Omental fat pad (tissue), 4 donors: ENCODE data around the gene TOMM34. TPM values are rescaled to one million over a fixed set of nuclear protein-coding genes. Genes with fewer than 3 reads are reported as not detected.
A peak's percentile ranks its signal among the peaks of the same experiment; 100 is the strongest.

Experiments
- ATAC-seq: fragments of 150-250 bp; one replicate; pipeline ENCODE4 v1.9.1; 2016; ENCODE audit warnings: mild to moderate bottlenecking, moderate library complexity; ENCODE audit not compliant: low FRiP score
- DNase-seq: peaks from one replicate; pipeline ENCODE4 v3.0.0-alpha.2; 2019; ENCODE audit warnings: low spot score
- CTCF ChIP-seq, 3 donors: fragments of 450-650 bp; IDR thresholded peaks; one replicate each; pipeline ENCODE4 v1.5.1; 2016 to 2017; ENCODE audit warnings: antibody characterized with exemption in 3 of 3, mild to moderate bottlenecking in 3 of 3, moderate library complexity in 2 of 3
- small RNA-seq: library from RNA; depleted of rRNA; stranded (forward); fragments of <200 nt; gene quantifications from one replicate; pipeline ENCODE3, GENCODE V24; 2016
- total RNA-seq, 4 donors: library from RNA; depleted of rRNA; stranded (reverse); fragments of >200 nt; gene quantifications; one replicate each; pipeline ENCODE4 v1.1.0, GENCODE V29; 2016

Gene TOMM34
- total RNA-seq, 4 donors from 2014 or later = 9.1 to 23.9 (median 12.1) TPM

GRCh38 chr20:44897133-44897532 lies 63.1 kb downstream of the TOMM34 start:
- TF ChIP-seq CTCF (IDR thresholded peaks at IDR 0.05) = no peak
- ATAC-seq (no peak), DNase-seq (no peak)

DNA sequence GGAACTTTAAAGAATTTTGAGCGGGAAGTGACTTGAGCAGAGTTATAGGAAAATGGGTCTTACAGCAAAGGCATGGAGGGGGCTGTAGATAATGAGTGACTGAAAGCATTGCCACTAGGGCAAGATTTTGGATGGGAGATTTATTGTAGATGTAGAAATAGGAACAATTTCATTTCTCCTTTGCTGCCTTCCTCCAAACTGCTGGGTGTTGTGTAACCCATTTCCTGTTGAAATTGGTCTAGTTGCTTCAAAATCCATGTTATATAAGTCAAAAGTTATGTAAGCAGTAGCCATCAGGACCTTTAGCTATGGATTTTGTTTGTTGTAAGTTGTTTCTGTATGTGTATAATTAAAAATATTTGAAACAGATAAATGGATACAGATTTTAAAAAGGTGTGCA lies 63.6 kb downstream of the TOMM34 start:
- DNase-seq (no peak), ATAC-seq (peak; percentile 74)
- no peak for TF ChIP-seq CTCF (IDR thresholded peaks at IDR 0.05)

GRCh38 chr20:44894959-44895358 lies 65.2 kb downstream of the TOMM34 start:
- no peak for TF ChIP-seq CTCF (IDR thresholded peaks at IDR 0.05)
- DNase-seq (no peak), ATAC-seq (no peak)

Small RNA genes within 50 kb of the gene (small RNA-seq; reads per million reads assigned to genes)
- not detected for gene RF00019

Other genes with a start within 250 kb of the TOMM34 start
- gene CCN5, start 245.0 kb downstream of the TOMM34 start, total RNA-seq = 10 to 100 TPM; 25.9 to 81.7 (median 61.3) TPM
- 10 to 100 TPM in 1 of 4 donors, 1 to 10 TPM in 3; 6.3 to 10.0 (median 9.0) TPM for gene KCNK15, start 214.5 kb downstream of the TOMM34 start, total RNA-seq
- under 1 TPM; 0.60 to 0.88 (median 0.72) TPM for gene RIMS4, start 149.9 kb downstream of the TOMM34 start, total RNA-seq
- 100 to 1,000 TPM; 114 to 153 (median 143) TPM for gene YWHAB, start 74.7 kb downstream of the TOMM34 start, total RNA-seq
- 10 to 100 TPM in 2 of 4 donors, 1 to 10 TPM in 2; 5.1 to 17.1 (median 10.3) TPM for gene PABPC1L, start 50.3 kb downstream of the TOMM34 start, total RNA-seq
- gene STK4, start 6.1 kb upstream of the TOMM34 start, total RNA-seq = 10 to 100 TPM; 26.4 to 51.9 (median 38.6) TPM
- under 1 TPM in 3 of 4 donors, not detected in 1; 0.47 to 0.60 (median 0.56) TPM for gene KCNS1, start 140.7 kb upstream of the TOMM34 start, total RNA-seq
- not detected for gene WFDC5, start 154.8 kb upstream of the TOMM34 start, total RNA-seq
- gene WFDC12, start 164.1 kb upstream of the TOMM34 start, total RNA-seq = not detected
- 1 to 10 TPM in 3 of 4 donors, not detected in 1; 1.1 to 6.7 (median 4.3) TPM for gene PI3, start 214.5 kb upstream of the TOMM34 start, total RNA-seq
- not detected for gene SEMG1, start 246.6 kb upstream of the TOMM34 start, total RNA-seq